Measurements from ENCODE around the gene HMGN4. TPM values are rescaled to one million over a fixed set of nuclear protein-coding genes. Genes with fewer than 3 reads are reported as not detected.

The HMGN4 gene
- total RNA-seq, 2 experiments from 2014 or later = 108 to 109 TPM

GRCh38 chr6:26526928-26527327 lies 11.2 kb upstream of the HMGN4 start:
- Mint-ChIP-seq H3K4me1 (peaks cover 23% of the 10 kb centered on the region), H3K36me3 (ENCODE audit: low read depth) (no peaks in the 10 kb centered on the region), H3K4me3 (no peak overlapping the region), H3K27ac (no peak overlapping the region), H3K9me3 (no peaks in the 10 kb centered on the region), H3K27me3 (no peaks in the 10 kb centered on the region)
- DNase-seq = no peak
- ChIA-PET CTCF (interaction anchor here (1.7 kb wide), 2 partner anchors 185 to 205 kb away, joined by 3 to 5 read pairs; no protein-coding TSS in a partner anchor), POLR2A (interaction anchor here (0.7 to 1.2 kb wide), 2 partner anchors 10 to 53 kb away, joined by 4 read pairs; no protein-coding TSS in a partner anchor)

GRCh38 chr6:26530203-26530602 lies 8.0 kb upstream of the HMGN4 start:
- H3K9me3 Mint-ChIP-seq = no peaks in the 10 kb centered on the region
- no peak overlapping the region for H3K27ac Mint-ChIP-seq
- peaks cover 4% of the 10 kb centered on the region for H3K36me3 Mint-ChIP-seq (ENCODE audit: low read depth)
- H3K4me3 Mint-ChIP-seq = no peak overlapping the region
- CTCF ChIA-PET = no interaction called here
- peaks cover 28% of the 10 kb centered on the region for H3K4me1 Mint-ChIP-seq
- H3K27me3 Mint-ChIP-seq = no peaks in the 10 kb centered on the region
- POLR2A ChIA-PET = no interaction called here
- DNase-seq = no peak

GRCh38 chr6:26531897-26532296 lies 6.3 kb upstream of the HMGN4 start:
- no peak for DNase-seq
- H3K4me1 Mint-ChIP-seq = peaks cover 39% of the 10 kb centered on the region
- CTCF ChIA-PET = interaction anchor here (0.6 to 2.4 kb wide), 6 partner anchors 37 to 190 kb away, joined by 4 to 18 read pairs (median 5); no protein-coding TSS in a partner anchor
- no peaks in the 10 kb centered on the region for H3K27me3 Mint-ChIP-seq
- H3K36me3 Mint-ChIP-seq (ENCODE audit: low read depth) = peaks cover 4% of the 10 kb centered on the region
- H3K9me3 Mint-ChIP-seq = no peaks in the 10 kb centered on the region
- H3K4me3 Mint-ChIP-seq = no peak overlapping the region
- peak overlapping the region; percentile 87 for H3K27ac Mint-ChIP-seq
- POLR2A ChIA-PET = interaction anchor here (1.2 to 4.8 kb wide), 4 partner anchors 11 to 190 kb away, joined by 3 to 34 read pairs (median 14); no protein-coding TSS in a partner anchor

- DNase-seq = peak; percentile 93
- H3K36me3 Mint-ChIP-seq (ENCODE audit: low read depth) = peaks cover 7% of the 10 kb centered on the region
- H3K4me1 Mint-ChIP-seq = peaks cover 42% of the 10 kb centered on the region
- ChIA-PET CTCF (interaction anchor here (0.7 to 2.4 kb wide), 11 partner anchors 12 to 210 kb away, joined by 3 to 18 read pairs (median 4); no protein-coding TSS in a partner anchor), POLR2A (interaction anchor here (0.9 to 4.8 kb wide), 14 partner anchors 8 to 336 kb away, joined by 3 to 34 read pairs (median 5); a partner anchor contains a TSS)
- H3K27ac Mint-ChIP-seq = peak overlapping the region; percentile 87
- H3K4me3 Mint-ChIP-seq = peak overlapping the region; percentile 89
- H3K27me3 Mint-ChIP-seq = no peaks in the 10 kb centered on the region
- no peaks in the 10 kb centered on the region for H3K9me3 Mint-ChIP-seq
Measured at GRCh38 chr6:26532699-26533531, 5.3 kb upstream of the HMGN4 start.

- H3K4me1 Mint-ChIP-seq = peaks cover 42% of the 10 kb centered on the region
- H3K9me3 Mint-ChIP-seq = no peaks in the 10 kb centered on the region
- CTCF ChIA-PET = interaction anchor here (0.8 to 2.4 kb wide), 10 partner anchors 12 to 211 kb away, joined by 3 to 18 read pairs (median 4); no protein-coding TSS in a partner anchor
- no peaks in the 10 kb centered on the region for H3K27me3 Mint-ChIP-seq
- peak overlapping the region; percentile 24 for H3K27ac Mint-ChIP-seq
- POLR2A ChIA-PET = interaction anchor here (0.9 to 4.8 kb wide), 12 partner anchors 9 to 336 kb away, joined by 3 to 34 read pairs (median 6); a partner anchor contains a TSS
- H3K4me3 Mint-ChIP-seq = peak overlapping the region; percentile 89
- peaks cover 9% of the 10 kb centered on the region for H3K36me3 Mint-ChIP-seq (ENCODE audit: low read depth)
- no peak for DNase-seq
Measured at GRCh38 chr6:26533532-26533931, 4.6 kb upstream of the HMGN4 start.

- ChIA-PET CTCF (interaction anchor here (0.7 to 3.0 kb wide), 2 partner anchors 34 to 210 kb away, joined by 4 to 10 read pairs; no protein-coding TSS in a partner anchor), POLR2A (interaction anchor here (0.8 to 4.8 kb wide), 5 partner anchors 11 to 262 kb away, joined by 3 to 34 read pairs (median 3); a partner anchor contains a TSS)
- H3K27ac Mint-ChIP-seq = peak overlapping the region; percentile 16
- H3K36me3 Mint-ChIP-seq (ENCODE audit: low read depth) = peaks cover 20% of the 10 kb centered on the region
- no peaks in the 10 kb centered on the region for H3K27me3 Mint-ChIP-seq
- H3K4me1 Mint-ChIP-seq = peaks cover 53% of the 10 kb centered on the region
- no peaks in the 10 kb centered on the region for H3K9me3 Mint-ChIP-seq
- H3K4me3 Mint-ChIP-seq = no peak overlapping the region
- DNase-seq = no peak
Measured at GRCh38 chr6:26534681-26535465, 3.3 kb upstream of the HMGN4 start.

- Mint-ChIP-seq H3K27me3 (no peaks in the 10 kb centered on the region), H3K9me3 (no peaks in the 10 kb centered on the region), H3K36me3 (ENCODE audit: low read depth) (peaks cover 33% of the 10 kb centered on the region), H3K4me1 (peaks cover 66% of the 10 kb centered on the region), H3K4me3 (peak overlapping the region; percentile 94), H3K27ac (peak overlapping the region; percentile 98)
- CTCF ChIA-PET = interaction anchor here (0.6 to 3.4 kb wide), 10 partner anchors 14 to 367 kb away, joined by 3 to 19 read pairs (median 6); a partner anchor contains a TSS
- POLR2A ChIA-PET = interaction anchor here (0.7 to 3.7 kb wide), 17 partner anchors 10 to 1301 kb away, joined by 3 to 52 read pairs (median 7); a partner anchor contains a TSS
- peak; percentile 55 for DNase-seq
Measured at GRCh38 chr6:26536571-26537159, 1.5 kb upstream of the HMGN4 start.

- H3K4me1 Mint-ChIP-seq = peaks cover 63% of the 10 kb centered on the region
- CTCF ChIA-PET = interaction anchor here (0.6 to 3.4 kb wide), 15 partner anchors 11 to 275 kb away, joined by 3 to 19 read pairs (median 4); a partner anchor contains a TSS
- DNase-seq = peak; percentile 88
Measured at GRCh38 chr6:26537160-26537845, 863 bp upstream of the HMGN4 start.

GRCh38 chr6:26538572-26538902 lies 371 bp downstream of the HMGN4 start:
- DNase-seq = no peak
- CTCF ChIA-PET = interaction anchor here (1.4 to 3.4 kb wide), 7 partner anchors 9 to 216 kb away, joined by 4 to 19 read pairs (median 6); no protein-coding TSS in a partner anchor

More at GRCh38 chr6:26537160-26537845, 863 bp upstream of the HMGN4 start:
- Mint-ChIP-seq H3K36me3 (ENCODE audit: low read depth) (peaks cover 35% of the 10 kb centered on the region), H3K27me3 (no peaks in the 10 kb centered on the region), H3K4me3 (peak overlapping the region; percentile 94), H3K27ac (peak overlapping the region; percentile 98), H3K9me3 (no peaks in the 10 kb centered on the region)
- POLR2A ChIA-PET = interaction anchor here (0.8 to 3.7 kb wide), 47 partner anchors 9 to 1301 kb away, joined by 3 to 52 read pairs (median 4); a partner anchor contains a TSS

GRCh38 chr6:26539071-26539615 lies 977 bp downstream of the HMGN4 start:
- peaks cover 60% of the 10 kb centered on the region for H3K4me1 Mint-ChIP-seq
- CTCF ChIA-PET = interaction anchor here (0.6 to 3.4 kb wide), 6 partner anchors 12 to 352 kb away, joined by 3 to 19 read pairs (median 4); no protein-coding TSS in a partner anchor
- H3K27me3 Mint-ChIP-seq = no peaks in the 10 kb centered on the region
- POLR2A ChIA-PET = interaction anchor here (1.4 to 3.7 kb wide), 12 partner anchors 10 to 591 kb away, joined by 3 to 52 read pairs (median 13); a partner anchor contains a TSS
- DNase-seq = no peak
- H3K36me3 Mint-ChIP-seq (ENCODE audit: low read depth) = peaks cover 44% of the 10 kb centered on the region
- H3K4me3 Mint-ChIP-seq = peak overlapping the region; percentile 94
- H3K9me3 Mint-ChIP-seq = no peaks in the 10 kb centered on the region
- H3K27ac Mint-ChIP-seq = peak overlapping the region; percentile 98

More at GRCh38 chr6:26538572-26538902, 371 bp downstream of the HMGN4 start:
- Mint-ChIP-seq H3K27me3 (no peaks in the 10 kb centered on the region), H3K27ac (peak overlapping the region; percentile 98), H3K4me1 (peaks cover 61% of the 10 kb centered on the region), H3K36me3 (ENCODE audit: low read depth) (peaks cover 40% of the 10 kb centered on the region), H3K9me3 (no peaks in the 10 kb centered on the region), H3K4me3 (peak overlapping the region; percentile 94)
- POLR2A ChIA-PET = interaction anchor here (0.9 to 3.7 kb wide), 27 partner anchors 10 to 1354 kb away, joined by 3 to 52 read pairs (median 7); a partner anchor contains a TSS

GRCh38 chr6:26541579-26541978 lies 3.4 kb downstream of the HMGN4 start:
- H3K36me3 Mint-ChIP-seq (ENCODE audit: low read depth) = peaks cover 65% of the 10 kb centered on the region
- CTCF ChIA-PET = interaction anchor here (0.5 to 1.4 kb wide), 4 partner anchors 9 to 159 kb away, joined by 3 to 4 read pairs (median 4); partner anchors contain the start of gene BTN2A2
- peaks cover 52% of the 10 kb centered on the region for H3K4me1 Mint-ChIP-seq

More at GRCh38 chr6:26541579-26541978, 3.4 kb downstream of the HMGN4 start:
- DNase-seq = no peak
- POLR2A ChIA-PET = interaction anchor here (0.5 to 1.2 kb wide), 2 partner anchors 10 to 121 kb away, joined by 3 read pairs; no protein-coding TSS in a partner anchor
- Mint-ChIP-seq H3K27ac (no peak overlapping the region), H3K9me3 (no peaks in the 10 kb centered on the region), H3K27me3 (no peaks in the 10 kb centered on the region), H3K4me3 (no peak overlapping the region)
